H1 (cell line): ENCODE measurements around the gene EPB41L1. TPM values are rescaled to one million over a fixed set of nuclear protein-coding genes. Genes with fewer than 3 reads are reported as not detected.

Source experiments
- E2F6 ChIP-seq: IDR thresholded peaks from 2 replicates; pipeline ENCODE4 v1.6.1; 2012; ENCODE audit warnings: inconsistent platforms
- GABPA ChIP-seq: IDR thresholded peaks from 2 replicates; pipeline ENCODE4 v1.6.1; 2011; ENCODE audit warnings: mild to moderate bottlenecking, low read length, moderate library complexity, borderline replicate concordance; ENCODE audit not compliant: insufficient read depth
- JUN ChIP-seq: IDR thresholded peaks from 2 replicates; pipeline ENCODE4 v1.6.1; 2011; ENCODE audit warnings: low read depth, mild to moderate bottlenecking, improper control_type of control experiment, low read length
- RFX5 ChIP-seq: IDR thresholded peaks from 2 replicates; pipeline ENCODE4 v1.6.1; 2011; ENCODE audit warnings: low read depth, low read length, improper control_type of control experiment, borderline replicate concordance
- SP4 ChIP-seq: IDR thresholded peaks from 2 replicates; pipeline ENCODE4 v1.6.1; 2012; ENCODE audit warnings: low read length, inconsistent platforms
- polyA plus RNA-seq, 7 experiments: library from polyadenylated mRNA; depleted of rRNA in 3 of 7; stranded (reverse) in 5 of 7; unstranded in 2 of 7; fragments of >200 nt in 5 of 7; fragments of 200-250 nt in 2 of 7; gene quantifications; 1 replicate in 5 of 7; 2 replicates in 1 of 7; 4 replicates in 1 of 7; pipeline versions ENCODE4 v1.2.1 to v1.2.3, GENCODE V29; 2011 to 2013; ENCODE audit warnings: missing spikeins in 2 of 7, mixed read lengths in 2 of 7
- total RNA-seq: library from RNA; stranded (reverse); fragmentation: NEBNext Ultra II Directional; extraction: Animal tissue kit (Norgen Biotek cat#: 25700); gene quantifications from 2 replicates; pipeline ENCODE4 v1.2.1, GENCODE V29; 2021

EPB41L1 gene
- total and polyA plus RNA-seq, 2 of the 8 experiments (the other 6 are each of a cell fraction or from before 2014, with no cell fraction given): 14.8 to 36.0 TPM

GRCh38 chr20:36113036-36113435, 41.5 kb upstream of the EPB41L1 start (continued):
- no peak for TF ChIP-seq SP4
- no peak for TF ChIP-seq GABPA
- no peak for TF ChIP-seq E2F6
- no peak for TF ChIP-seq JUN
- TF ChIP-seq RFX5: no peak
